Choroid plexus epithelial cell (primary cell): Measurements from ENCODE around the gene GLI2.

Source experiments
- DNase-seq: peaks from one replicate; pipeline ENCODE4 v3.0.0-alpha.2; 2010; ENCODE audit warnings: low read depth
- H3K4me3 ChIP-seq: 2 replicates; pipeline ENCODE4 v1.5.1; 2011; ENCODE audit warnings: low read depth, mild to moderate bottlenecking, control low read depth, low read length, moderate library complexity
- CTCF ChIP-seq: conservative IDR thresholded peaks from 2 replicates; pipeline ENCODE4 v1.5.1; 2011; ENCODE audit warnings: low read depth, mild to moderate bottlenecking, control low read depth, inconsistent platforms, low read length, moderate library complexity

Gene GLI2

DNA sequence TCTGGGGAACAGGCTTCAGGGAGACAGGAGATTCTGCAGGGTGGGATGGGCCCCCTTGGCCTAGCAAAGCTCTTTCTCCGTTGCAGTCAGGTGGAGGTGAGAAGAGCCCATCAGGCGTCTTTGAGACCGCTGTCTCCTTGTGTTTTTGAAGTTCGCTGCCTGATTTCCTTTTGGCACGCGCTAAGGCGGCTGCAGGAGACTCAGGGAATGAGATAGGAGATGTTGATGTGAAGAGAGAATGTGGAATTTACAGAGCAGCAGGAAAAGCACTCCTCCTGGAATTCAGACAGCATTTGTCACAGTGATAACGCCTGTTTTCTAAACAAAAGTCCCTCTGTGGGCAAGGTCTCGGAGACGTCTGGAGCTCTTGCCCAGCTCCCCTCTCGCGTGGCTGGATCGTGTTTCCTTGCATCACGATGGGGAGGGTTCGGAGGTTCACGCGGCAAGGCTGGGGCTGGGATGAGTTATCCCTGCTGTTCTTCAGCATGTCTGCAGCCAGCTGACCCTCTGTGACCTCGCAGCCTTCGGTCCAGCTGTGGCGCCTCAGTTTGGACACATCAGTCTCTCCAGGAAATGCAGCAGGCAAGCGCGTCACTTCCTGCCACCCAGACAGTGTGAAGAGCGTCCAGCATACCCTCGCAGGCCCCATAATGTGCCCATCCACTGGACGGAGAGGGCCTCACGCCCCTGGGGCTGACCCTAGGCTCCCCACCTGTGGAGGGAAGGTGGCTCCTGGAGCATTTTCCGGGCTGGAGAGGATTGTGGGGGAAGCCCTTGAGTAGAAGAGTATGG lies 30.2 kb downstream of the GLI2 start:
- TF ChIP-seq CTCF, result no peak
- DNase-seq, result peak; percentile 97
- H3K4me3 ChIP-seq, result no peak overlapping the region

DNA sequence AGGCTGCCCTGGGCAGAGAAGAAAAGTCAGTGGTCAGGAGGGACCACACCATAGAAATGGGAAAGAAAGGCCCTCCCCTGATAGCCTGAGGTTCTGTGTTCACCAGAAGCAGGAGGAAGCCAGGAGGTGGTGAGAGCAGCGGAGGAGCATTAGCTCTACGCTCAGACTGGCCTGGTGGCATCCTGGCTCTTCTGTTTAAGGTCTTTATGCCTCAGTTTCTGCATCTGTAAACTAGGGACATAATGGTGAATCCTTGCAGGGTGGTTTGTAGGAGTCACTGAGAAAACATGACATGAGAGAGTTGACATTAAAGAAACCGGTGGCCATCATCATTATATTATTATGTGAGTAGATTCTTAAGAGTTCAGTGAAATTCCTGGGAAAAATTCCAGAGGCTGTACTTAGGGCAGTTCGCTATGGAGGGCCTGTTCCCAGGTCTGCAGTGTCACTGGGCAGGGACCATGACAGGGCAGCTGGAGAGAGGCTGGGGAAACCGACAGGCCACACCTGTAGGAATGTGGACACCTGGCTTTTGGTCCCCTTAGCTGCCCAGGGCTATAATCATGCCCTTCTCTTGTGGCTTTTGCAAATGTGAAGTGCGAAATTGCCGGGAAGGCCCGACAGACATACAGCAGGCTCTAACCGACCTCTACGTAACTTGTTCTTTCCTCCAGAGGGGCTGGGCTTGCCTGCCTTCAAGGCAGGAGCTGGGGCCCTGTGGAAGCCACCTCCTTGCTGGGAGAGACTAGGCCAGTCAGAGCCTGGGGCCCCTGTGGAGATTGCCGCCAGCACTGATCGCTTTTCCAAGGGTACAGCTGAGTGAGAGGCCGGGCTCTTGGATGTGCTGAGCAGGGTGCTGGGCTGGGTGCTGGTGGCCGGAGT lies 31.0 kb downstream of the GLI2 start:
- DNase-seq, result peak; percentile 25
- no peak for TF ChIP-seq CTCF
- H3K4me3 ChIP-seq, result no peak overlapping the region

DNA sequence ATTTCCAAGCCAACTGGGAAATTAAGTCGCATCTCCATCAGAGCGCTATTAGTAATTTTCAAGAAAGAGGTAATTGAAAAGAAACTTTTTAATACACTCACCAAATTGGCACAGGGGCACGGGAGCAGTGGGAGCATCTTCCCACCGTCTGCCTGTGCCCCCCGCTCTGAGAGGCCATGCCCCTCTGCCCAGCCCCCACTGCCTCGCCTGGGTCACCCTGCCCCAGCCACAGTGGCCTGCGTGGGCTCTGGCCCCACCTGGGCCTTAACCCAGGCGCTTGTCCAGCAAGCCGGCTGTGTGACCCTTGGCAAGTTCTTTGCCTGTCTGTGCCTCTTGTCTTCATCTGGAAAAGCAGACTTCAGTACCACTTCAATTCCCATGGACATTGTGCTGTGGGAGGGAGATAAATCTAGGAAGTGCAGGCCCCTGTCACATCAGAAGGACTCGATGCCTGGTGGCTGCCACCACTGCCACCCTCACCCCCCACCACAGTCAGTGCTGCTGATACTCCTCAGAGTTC lies 31.9 kb downstream of the GLI2 start:
- TF ChIP-seq CTCF, result no peak
- DNase-seq, result no peak
- no peak overlapping the region for H3K4me3 ChIP-seq

GRCh38 chr2:120768112-120769048 lies 32.7 kb downstream of the GLI2 start:
- no peak for DNase-seq
- H3K4me3 ChIP-seq, result no peak overlapping the region
- TF ChIP-seq CTCF, result no peak

DNA sequence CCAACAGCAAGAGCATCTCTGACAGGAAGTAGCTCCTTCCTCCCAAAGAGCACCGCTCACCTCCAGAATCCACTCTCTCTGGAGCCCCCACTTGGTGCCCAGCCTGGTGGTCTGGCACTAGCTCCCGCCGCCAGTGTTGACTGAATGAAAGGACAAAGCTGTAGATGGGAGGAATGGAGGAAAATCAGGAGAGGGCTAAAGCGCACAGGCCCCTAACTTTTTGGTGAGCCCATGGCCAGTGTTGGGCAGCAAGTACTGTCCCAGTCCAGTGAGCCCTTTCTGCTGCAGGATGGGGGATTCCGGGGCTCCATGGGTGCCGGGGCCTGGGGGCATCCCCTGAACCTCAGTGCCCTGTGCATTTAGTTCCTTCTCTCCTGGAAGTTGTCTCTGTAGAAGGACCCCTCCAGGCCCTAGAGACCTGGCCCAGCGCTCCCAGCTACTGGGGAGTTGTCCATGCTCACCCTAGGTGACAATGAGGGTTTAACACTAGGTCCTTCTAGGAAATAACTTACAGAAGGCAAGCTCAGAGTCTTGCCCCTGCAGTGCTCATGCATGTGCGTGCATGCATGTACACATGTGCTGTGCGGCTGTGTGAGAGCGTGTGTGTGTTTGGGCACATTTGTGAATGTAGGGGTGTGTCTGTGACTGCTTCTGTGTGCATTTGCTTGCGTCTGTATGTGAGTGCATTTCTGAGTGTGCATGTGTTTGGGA lies 33.6 kb downstream of the GLI2 start:
- no peak for TF ChIP-seq CTCF
- DNase-seq, result no peak
- no peak overlapping the region for H3K4me3 ChIP-seq

GRCh38 chr2:120769787-120770120 lies 34.1 kb downstream of the GLI2 start:
- TF ChIP-seq CTCF, result no peak
- no peak for DNase-seq
- no peak overlapping the region for H3K4me3 ChIP-seq
